NT2/D1 (cell line): ENCODE data around the gene IGF2R.

ENCODE experiments used
- DNase-seq: peaks from one replicate; pipeline ENCODE4 v3.0.0-alpha.2; 2011; ENCODE audit warnings: low read depth, low spot score
- H3K27me3 ChIP-seq: 2 replicates; pipeline ENCODE4 v1.6.0; 2011; ENCODE audit warnings: mild to moderate bottlenecking; ENCODE audit not compliant: insufficient read length, insufficient read depth
- H3K36me3 ChIP-seq: 2 replicates; pipeline ENCODE4 v1.6.1; 2011; ENCODE audit warnings: mild to moderate bottlenecking, low read length, mixed read lengths; ENCODE audit not compliant: insufficient read depth, insufficient read length
- H3K4me1 ChIP-seq: 2 replicates; pipeline ENCODE4 v1.5.1; 2011; ENCODE audit not compliant: insufficient read depth, insufficient read length
- H3K4me3 ChIP-seq: 2 replicates; pipeline ENCODE4 v1.5.1; 2011; ENCODE audit warnings: low read depth; ENCODE audit not compliant: insufficient read length
- H3K9ac ChIP-seq: 2 replicates; pipeline ENCODE4 v1.6.0; 2011; ENCODE audit warnings: low read depth; ENCODE audit not compliant: insufficient read length
- H3K9me3 ChIP-seq: 2 replicates; pipeline ENCODE4 v1.5.1; 2011; ENCODE audit warnings: mild to moderate bottlenecking, low read length; ENCODE audit not compliant: insufficient read depth
- SUZ12 ChIP-seq: IDR thresholded peaks from 2 replicates; pipeline ENCODE4 v1.6.1; 2011; ENCODE audit not compliant: insufficient read length, insufficient read depth; ENCODE audit errors: extremely low read depth
- YY1 ChIP-seq: IDR thresholded peaks from 2 replicates; pipeline ENCODE4 v1.6.1; 2011; ENCODE audit not compliant: insufficient read length, insufficient read depth
- ZNF274 ChIP-seq: IDR thresholded peaks from 2 replicates; pipeline ENCODE4 v1.6.1; 2011; ENCODE audit warnings: mild to moderate bottlenecking, low read depth, low read length

Gene IGF2R

GRCh38 chr6:160042788-160043301 lies 74.0 kb downstream of the IGF2R start:
- no peak overlapping the region for H3K9ac ChIP-seq
- DNase-seq = no peak
- no peak overlapping the region for H3K4me3 ChIP-seq
- no peaks in the 10 kb centered on the region for H3K4me1 ChIP-seq
- H3K9me3 ChIP-seq = no peaks in the 10 kb centered on the region
- H3K27me3 ChIP-seq = no peaks in the 10 kb centered on the region
- no peak for TF ChIP-seq ZNF274
- no peak for TF ChIP-seq SUZ12
- no peak for TF ChIP-seq YY1
- peaks cover 80% of the 10 kb centered on the region for H3K36me3 ChIP-seq

GRCh38 chr6:160043784-160044183 lies 74.9 kb downstream of the IGF2R start:
- no peaks in the 10 kb centered on the region for H3K4me1 ChIP-seq
- no peak overlapping the region for H3K4me3 ChIP-seq
- no peak overlapping the region for H3K9ac ChIP-seq
- no peak for DNase-seq
- H3K27me3 ChIP-seq = no peaks in the 10 kb centered on the region
- TF ChIP-seq YY1 (no peak), SUZ12 (no peak), ZNF274 (no peak)
- H3K36me3 ChIP-seq = peaks cover 84% of the 10 kb centered on the region
- no peaks in the 10 kb centered on the region for H3K9me3 ChIP-seq

- no peak for DNase-seq
- TF ChIP-seq YY1 (no peak), SUZ12 (no peak), ZNF274 (no peak)
- no peaks in the 10 kb centered on the region for H3K27me3 ChIP-seq
- H3K4me1 ChIP-seq = no peaks in the 10 kb centered on the region
- no peak overlapping the region for H3K4me3 ChIP-seq
- H3K36me3 ChIP-seq = peaks cover 92% of the 10 kb centered on the region
- no peaks in the 10 kb centered on the region for H3K9me3 ChIP-seq
- no peak overlapping the region for H3K9ac ChIP-seq
These were observed 75.8 kb downstream of the IGF2R start for GRCh38 chr6:160044687-160045086.

- H3K4me1 ChIP-seq = no peaks in the 10 kb centered on the region
- no peaks in the 10 kb centered on the region for H3K9me3 ChIP-seq
- H3K9ac ChIP-seq = no peak overlapping the region
- no peak overlapping the region for H3K4me3 ChIP-seq
- H3K27me3 ChIP-seq = no peaks in the 10 kb centered on the region
- peaks cover 80% of the 10 kb centered on the region for H3K36me3 ChIP-seq
- no peak for TF ChIP-seq YY1
- TF ChIP-seq ZNF274 = no peak
- no peak for TF ChIP-seq SUZ12
- DNase-seq = no peak
These were observed 79.6 kb downstream of the IGF2R start for GRCh38 chr6:160048471-160048870.

- Histone ChIP-seq H3K9ac (no peak overlapping the region), H3K4me3 (no peak overlapping the region), H3K9me3 (no peaks in the 10 kb centered on the region), H3K27me3 (no peaks in the 10 kb centered on the region), H3K4me1 (no peaks in the 10 kb centered on the region), H3K36me3 (peaks cover 82% of the 10 kb centered on the region)
- DNase-seq = no peak
- TF ChIP-seq SUZ12 (no peak), YY1 (no peak), ZNF274 (no peak)
These were observed 80.5 kb downstream of the IGF2R start for GRCh38 chr6:160049346-160049745.

- DNase-seq = no peak
- H3K36me3 ChIP-seq = peaks cover 84% of the 10 kb centered on the region
- no peak overlapping the region for H3K4me3 ChIP-seq
- no peak overlapping the region for H3K9ac ChIP-seq
- H3K27me3 ChIP-seq = no peaks in the 10 kb centered on the region
- no peak for TF ChIP-seq YY1
- TF ChIP-seq ZNF274 = no peak
- TF ChIP-seq SUZ12 = no peak
- no peaks in the 10 kb centered on the region for H3K4me1 ChIP-seq
- H3K9me3 ChIP-seq = no peaks in the 10 kb centered on the region
These were observed 81.1 kb downstream of the IGF2R start for GRCh38 chr6:160050022-160050421.

- Histone ChIP-seq H3K36me3 (peaks cover 84% of the 10 kb centered on the region), H3K27me3 (no peaks in the 10 kb centered on the region), H3K4me3 (no peak overlapping the region), H3K4me1 (no peaks in the 10 kb centered on the region), H3K9me3 (no peaks in the 10 kb centered on the region), H3K9ac (no peak overlapping the region)
- no peak for DNase-seq
- TF ChIP-seq SUZ12 = no peak
- no peak for TF ChIP-seq ZNF274
- TF ChIP-seq YY1 = no peak
These were observed 82.5 kb downstream of the IGF2R start for GRCh38 chr6:160051390-160051789.
